ENCODE data around the gene AGBL1.

AGBL1 gene

DNA sequence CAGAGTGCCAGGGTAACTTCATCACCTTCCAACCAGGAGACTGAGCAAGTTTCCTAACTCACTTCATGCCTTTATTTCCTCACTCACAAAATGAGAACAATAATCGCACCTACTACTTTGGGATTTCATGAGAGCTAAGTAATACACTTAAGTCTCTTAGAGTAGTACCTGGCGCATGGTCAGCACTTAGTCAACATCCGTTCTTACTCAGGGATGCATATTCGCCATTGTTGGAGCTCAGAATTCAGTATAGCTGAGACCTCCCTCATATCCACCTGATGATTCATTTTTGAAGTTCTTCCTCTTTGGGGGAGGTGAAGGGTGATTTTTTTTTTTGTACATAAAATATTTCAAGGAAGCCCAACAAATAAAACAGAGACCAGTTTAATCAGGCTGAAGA is 188.2 kb downstream of the AGBL1 start:
- no peak for TF ChIP-seq ZNF274 (IDR thresholded peaks at IDR 0.05; ENCODE audit: low read depth, low read length)
- H3K4me3 ChIP-seq (ENCODE audit: low read length) = no peak overlapping the region

DNA sequence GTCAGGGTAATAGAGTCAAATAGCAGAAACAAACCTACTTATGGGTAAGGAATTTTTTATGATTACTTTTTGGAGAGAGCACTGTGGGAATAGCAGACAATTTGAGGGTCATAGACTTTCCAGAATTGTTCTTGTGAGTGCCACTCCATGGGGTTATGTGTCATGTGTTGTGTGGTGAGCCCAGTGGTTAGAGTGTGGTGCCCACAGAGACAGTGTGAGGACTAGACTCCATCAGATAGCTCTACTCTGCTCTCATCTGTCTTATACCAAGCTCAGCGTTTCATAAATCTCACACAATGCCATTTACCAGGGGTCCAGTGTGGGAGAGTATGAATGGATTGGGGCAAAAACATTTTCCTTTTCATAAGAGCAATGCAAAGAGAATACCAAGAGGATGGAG is 188.9 kb downstream of the AGBL1 start:
- TF ChIP-seq ZNF274 (IDR thresholded peaks at IDR 0.05; ENCODE audit: low read depth, low read length) = no peak
- no peak overlapping the region for H3K4me3 ChIP-seq (ENCODE audit: low read length)

DNA sequence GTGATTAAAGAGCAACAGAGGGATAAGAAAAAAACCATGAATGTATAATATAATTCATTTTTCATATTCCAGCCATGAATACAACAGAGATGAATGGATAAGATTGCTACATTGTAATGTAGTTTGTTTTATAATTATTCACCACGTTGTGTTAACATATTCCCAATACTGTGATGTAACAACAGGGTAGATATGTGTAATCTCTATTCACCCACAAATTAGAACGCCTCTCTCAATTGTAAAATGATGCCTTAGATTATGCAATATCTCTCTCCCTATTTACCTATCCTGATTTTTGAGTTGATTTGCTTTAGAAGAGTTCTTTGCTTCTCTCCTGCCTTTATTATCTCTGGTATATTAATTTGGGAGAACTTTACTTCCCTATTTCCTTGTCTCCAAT is 193.6 kb downstream of the AGBL1 start:
- no peak overlapping the region for H3K4me3 ChIP-seq (ENCODE audit: low read length)
- no peak for TF ChIP-seq ZNF274 (IDR thresholded peaks at IDR 0.05; ENCODE audit: low read depth, low read length)

DNA sequence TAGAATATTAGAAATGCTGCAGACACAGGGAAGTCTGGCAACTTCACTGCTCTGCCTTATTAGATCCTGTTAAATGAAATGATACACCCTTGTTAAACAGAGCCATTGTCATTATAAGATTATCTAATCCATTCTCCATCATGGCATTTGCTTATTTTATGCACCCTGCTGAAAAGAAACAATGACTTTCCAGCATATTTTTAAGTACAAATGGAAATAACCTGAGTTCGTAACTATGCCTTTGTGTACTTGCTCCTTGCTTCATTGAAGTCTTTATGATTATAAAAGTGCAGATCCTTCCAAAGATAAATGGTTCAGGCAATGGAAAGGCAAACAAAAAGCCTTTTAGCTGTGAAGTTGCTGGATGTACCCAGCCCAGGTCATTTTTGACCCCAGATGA is 195.7 kb downstream of the AGBL1 start:
- no peak overlapping the region for H3K4me3 ChIP-seq (ENCODE audit: low read length)
- no peak for TF ChIP-seq ZNF274 (IDR thresholded peaks at IDR 0.05; ENCODE audit: low read depth, low read length)

DNA sequence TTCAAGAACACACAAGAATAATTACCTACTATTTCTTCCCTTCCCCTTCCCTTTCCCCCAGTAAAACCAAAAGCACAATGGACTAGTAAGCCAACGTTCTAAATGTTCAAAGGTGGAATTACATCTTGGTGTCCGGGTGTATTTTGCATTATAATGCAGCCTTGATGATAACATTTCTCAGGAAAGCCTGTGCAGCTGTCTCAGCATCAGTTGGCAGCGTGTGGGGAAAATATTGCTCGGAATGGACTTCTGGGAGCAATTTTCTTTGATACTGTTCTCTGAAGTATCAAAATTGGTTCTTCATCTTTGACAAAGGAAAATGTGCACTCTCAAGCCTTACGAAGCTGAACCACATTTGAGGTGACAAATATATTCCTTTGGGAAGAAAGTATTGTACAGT is 198.9 kb downstream of the AGBL1 start:
- TF ChIP-seq ZNF274 (IDR thresholded peaks at IDR 0.05; ENCODE audit: low read depth, low read length) = no peak
- H3K4me3 ChIP-seq (ENCODE audit: low read length) = no peak overlapping the region

DNA sequence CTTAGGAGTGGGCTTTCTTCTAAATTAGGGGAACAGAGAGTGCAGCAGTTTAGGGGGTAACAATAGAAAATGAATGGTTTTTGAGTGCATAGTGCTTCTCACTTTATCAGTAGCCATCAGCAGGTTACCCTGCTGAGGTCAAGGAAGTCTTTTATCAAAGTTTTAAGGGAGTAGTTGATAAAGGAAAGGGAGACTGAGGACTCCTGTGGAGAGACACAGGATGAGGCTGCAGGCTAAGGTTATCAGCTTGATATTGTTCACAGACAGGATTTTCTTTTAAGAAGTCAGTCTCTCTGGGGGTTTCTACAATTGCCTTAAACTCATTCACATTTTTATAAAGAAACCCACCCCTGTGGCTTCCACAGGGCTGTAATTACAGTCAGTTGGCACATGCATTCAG is 205.0 kb downstream of the AGBL1 start:
- no peak for TF ChIP-seq ZNF274 (IDR thresholded peaks at IDR 0.05; ENCODE audit: low read depth, low read length)

DNA sequence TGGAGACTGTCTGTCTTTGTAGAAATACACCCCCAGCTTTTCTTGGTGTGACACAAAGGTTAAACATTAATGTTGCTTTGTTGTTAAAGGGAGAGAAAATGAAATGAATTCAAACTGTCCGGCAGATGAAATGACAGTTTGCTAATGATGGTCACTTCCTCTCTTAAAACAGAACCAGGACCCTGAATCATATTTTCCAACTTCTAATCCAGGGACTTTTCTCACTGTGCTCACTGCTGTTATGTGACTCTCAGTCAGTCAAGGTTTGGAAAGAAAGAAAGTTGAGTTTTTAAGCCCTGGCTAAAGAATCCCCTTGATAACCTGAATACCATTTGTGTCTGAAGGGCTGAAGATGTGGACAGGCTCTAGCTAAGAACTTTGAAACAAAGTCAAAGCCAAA is 215.8 kb downstream of the AGBL1 start:
- H3K4me3 ChIP-seq (ENCODE audit: low read length) = no peak overlapping the region
- TF ChIP-seq ZNF274 (IDR thresholded peaks at IDR 0.05; ENCODE audit: low read depth, low read length) = no peak

More for the DNA sequence above, 205.0 kb downstream of the AGBL1 start:
- H3K4me3 ChIP-seq (ENCODE audit: low read length) = no peak overlapping the region

DNA sequence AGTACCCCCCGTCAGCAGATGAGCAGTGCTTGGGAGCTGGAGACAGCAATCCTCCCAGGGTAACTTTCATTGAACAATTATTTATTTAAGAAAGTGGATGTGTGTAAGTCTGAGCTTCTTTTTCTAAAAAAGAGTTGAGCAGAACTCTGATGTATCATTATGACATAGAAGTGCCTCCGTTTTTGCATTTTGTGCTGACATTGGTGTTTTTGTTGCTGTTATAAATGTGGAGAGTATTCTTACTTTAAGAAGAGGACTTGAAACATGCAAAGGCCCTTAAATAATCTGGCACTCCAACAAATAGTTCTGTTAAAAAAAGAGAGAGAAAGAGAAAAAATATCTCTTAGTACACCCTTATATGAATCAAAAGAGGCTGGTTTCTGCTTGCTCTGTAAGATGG is 217.1 kb downstream of the AGBL1 start:
- no peak overlapping the region for H3K4me3 ChIP-seq (ENCODE audit: low read length)
- TF ChIP-seq ZNF274 (IDR thresholded peaks at IDR 0.05; ENCODE audit: low read depth, low read length) = no peak

DNA sequence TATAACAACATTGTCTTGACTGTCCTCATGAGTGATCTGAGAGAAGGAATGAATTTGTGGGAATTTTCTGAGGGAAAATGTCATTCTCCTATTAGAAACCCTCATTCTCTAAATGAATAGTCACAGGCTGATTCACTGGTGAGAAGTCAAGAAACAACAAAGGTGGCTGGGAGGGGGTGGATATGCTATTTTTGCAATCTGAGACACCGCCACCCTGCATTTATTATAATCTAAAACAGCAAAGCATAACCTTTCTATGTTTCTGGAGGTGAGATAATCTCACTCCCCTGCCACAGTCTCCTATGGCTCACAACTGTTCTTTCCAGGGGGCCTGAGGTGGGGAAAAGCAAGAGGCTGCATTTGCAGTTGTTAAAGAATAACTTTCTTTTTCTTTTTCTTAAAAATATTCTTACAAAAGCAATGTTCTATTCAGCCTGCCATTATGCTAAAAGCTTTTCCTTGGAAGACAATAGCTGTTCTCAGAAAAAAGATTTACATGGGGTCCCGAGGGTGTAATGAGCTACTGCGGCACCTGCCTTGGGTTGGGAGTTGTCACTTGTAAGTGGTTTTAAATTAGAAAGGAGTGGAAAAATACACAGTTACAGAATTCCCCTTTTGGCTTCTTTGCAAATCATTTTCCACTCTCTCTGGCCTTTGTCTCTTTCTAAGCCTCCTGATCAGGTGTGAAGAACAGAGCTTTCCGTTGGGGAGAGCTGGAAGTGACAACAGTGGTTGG is 220.9 kb downstream of the AGBL1 start:
- no peak overlapping the region for H3K4me3 ChIP-seq (ENCODE audit: low read length)
- TF ChIP-seq ZNF274 (IDR thresholded peaks at IDR 0.05; ENCODE audit: low read depth, low read length) = no peak

DNA sequence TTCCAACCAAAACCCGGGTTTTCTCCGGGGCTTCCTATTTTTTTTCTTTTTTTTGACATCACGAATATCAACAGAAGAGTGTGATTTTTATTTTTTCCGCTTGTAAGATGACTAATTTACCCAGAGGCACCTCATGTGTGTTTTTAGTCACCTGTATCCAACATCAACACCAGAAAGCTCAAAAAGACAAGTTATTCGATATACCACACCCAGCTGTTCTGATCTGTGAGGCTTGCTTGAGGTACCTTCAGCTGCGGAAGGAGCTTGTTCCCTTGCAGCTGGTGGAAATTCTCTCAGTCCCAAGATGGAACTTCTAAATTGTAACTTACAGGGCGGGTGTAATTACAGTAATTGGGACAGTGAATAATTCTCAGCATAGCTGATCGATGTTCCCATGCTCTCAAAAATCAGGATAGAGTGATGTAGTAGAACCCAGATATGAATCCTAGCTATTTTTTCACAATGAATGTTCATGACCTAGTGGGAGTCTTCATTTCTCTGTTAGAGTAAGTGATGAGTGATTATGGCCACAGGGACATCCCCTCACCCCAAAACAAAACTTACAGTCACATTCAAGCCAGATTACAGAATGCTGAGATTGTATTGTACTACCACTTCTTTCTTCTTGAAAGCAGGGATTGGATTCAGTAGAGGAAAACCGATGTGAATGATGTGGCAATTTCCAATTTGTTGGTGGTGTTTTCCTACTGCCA is 232.1 kb downstream of the AGBL1 start:
- TF ChIP-seq ZNF274 (IDR thresholded peaks at IDR 0.05; ENCODE audit: low read depth, low read length) = no peak
- no peak overlapping the region for H3K4me3 ChIP-seq (ENCODE audit: low read length)

DNA sequence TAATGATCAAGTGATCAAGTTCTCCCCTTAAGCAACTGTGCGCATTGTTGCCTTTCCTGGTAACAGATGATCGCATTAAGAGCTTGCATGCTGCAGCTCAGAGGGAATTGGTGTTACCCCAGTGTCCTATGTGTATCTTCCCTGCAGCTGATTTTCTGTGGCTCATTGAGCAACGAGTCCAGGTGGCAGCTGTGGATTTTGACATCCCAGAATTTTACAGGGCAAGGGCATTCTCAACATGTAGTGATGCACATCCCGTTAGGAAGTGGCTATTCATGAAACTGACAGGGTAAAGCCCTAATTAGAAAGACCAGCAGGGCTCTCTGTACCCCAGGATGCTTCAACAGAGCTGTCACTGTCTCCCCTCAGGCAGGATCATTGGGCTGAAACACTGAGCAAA is 232.8 kb downstream of the AGBL1 start:
- no peak overlapping the region for H3K4me3 ChIP-seq (ENCODE audit: low read length)
- TF ChIP-seq ZNF274 (IDR thresholded peaks at IDR 0.05; ENCODE audit: low read depth, low read length) = no peak

DNA sequence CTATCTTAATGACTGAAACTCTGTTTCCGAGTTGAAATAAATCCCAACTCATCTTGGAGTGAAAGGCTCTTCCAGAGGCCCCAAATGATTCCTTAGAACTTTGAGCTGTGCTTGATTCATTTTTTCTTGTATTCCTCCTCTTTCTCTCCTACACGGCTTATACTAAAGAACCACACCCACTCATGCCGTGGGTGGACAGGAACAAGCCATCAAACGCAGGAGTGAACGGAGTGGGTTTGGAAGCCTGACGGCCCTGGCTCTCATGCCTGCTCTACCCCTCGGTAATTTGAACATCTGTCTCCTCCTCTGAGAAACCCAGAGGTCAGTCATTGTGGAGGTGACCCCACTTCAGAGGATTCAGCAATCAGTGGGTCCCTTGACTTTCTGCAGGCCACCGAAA is 236.5 kb downstream of the AGBL1 start:
- H3K4me3 ChIP-seq (ENCODE audit: low read length) = no peak overlapping the region
- no peak for TF ChIP-seq ZNF274 (IDR thresholded peaks at IDR 0.05; ENCODE audit: low read depth, low read length)

DNA sequence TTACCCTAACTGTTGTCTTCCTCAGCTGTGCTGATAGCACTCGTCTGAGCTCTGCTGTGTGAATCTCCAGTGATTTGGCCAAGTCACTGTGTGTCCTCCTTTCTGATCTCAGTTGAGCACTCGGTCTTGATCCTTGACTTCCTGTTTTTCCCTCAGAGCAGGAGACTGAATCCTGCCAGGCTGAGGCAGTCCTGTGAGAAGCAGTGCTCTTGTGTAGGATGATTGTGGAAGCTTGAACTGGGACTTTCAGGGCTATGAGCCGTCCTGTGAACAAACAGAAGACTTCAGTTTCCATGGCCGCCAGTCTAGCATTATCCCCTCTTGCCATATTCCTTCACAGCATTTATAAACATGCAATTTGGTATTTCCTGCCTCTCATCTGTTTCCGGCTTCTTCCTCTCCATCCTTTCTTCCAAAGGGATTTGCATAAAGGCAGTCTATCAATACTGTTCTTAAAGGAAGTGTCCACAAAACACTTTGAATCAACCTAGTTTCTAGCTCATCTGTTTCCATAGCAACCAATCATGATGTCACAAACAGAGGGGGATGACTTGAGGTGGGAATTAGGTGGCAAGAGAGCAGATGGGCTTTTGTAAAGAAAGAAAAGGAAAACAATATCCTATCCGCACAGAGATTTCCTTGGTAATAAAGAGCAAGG is 237.2 kb downstream of the AGBL1 start:
- no peak overlapping the region for H3K4me3 ChIP-seq (ENCODE audit: low read length)
- TF ChIP-seq ZNF274 (IDR thresholded peaks at IDR 0.05; ENCODE audit: low read depth, low read length) = no peak

DNA sequence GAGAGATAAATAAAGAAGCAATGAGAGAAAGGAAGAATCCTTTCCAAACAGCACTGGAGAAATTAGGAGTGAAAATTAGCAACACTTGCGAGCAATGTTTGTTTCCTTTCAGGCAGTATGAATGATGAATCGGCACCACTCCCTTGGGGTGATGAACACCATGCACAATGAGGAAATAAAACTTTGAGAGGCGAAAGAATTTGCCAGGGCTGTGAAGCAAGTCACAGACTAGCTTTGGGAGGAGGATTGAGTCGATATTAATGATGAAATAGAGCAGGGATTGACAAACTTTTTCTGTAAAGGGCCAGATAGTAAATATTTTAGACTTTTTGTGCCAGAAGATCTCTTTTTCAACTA is 237.7 kb downstream of the AGBL1 start:
- no peak overlapping the region for H3K4me3 ChIP-seq (ENCODE audit: low read length)
- no peak for TF ChIP-seq ZNF274 (IDR thresholded peaks at IDR 0.05; ENCODE audit: low read depth, low read length)

DNA sequence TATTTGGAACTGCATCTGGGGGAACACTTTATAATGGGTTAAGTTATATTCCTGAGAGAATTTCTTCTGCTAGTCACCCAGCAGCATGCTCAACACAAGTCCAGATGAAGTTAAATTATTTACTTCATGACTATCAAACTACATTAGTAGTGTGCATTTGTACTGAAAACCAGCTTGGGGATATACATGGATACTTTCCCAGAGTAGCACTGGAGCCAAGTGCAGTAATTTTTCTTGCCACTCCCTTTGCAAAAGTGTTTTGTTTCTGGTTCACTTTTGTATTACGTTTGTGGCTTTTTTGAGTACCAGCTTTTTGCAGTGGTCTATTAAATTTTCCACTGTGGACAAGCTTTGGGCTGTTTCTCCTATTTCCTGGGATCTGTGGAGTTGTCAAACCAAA is 243.0 kb downstream of the AGBL1 start:
- H3K4me3 ChIP-seq (ENCODE audit: low read length) = no peak overlapping the region
- TF ChIP-seq ZNF274 (IDR thresholded peaks at IDR 0.05; ENCODE audit: low read depth, low read length) = no peak

All from GM08714 (cell line).